ENCODE results near the gene DUSP16.

Gene DUSP16

GRCh38 chr12:12447837-12448236, 114.8 kb downstream of the DUSP16 start:
- Mint-ChIP-seq H3K4me1 (peaks cover 13% of the 10 kb centered on the region), H3K9me3 (no peaks in the 10 kb centered on the region), H3K36me3 (peaks cover 34% of the 10 kb centered on the region), H3K4me3 (no peak overlapping the region), H3K27ac (no peak overlapping the region), H3K27me3 (no peaks in the 10 kb centered on the region)
- no peak for ATAC-seq

GRCh38 chr12:12447236-12447635, 115.4 kb downstream of the DUSP16 start:
- ATAC-seq: no peak
- H3K27ac Mint-ChIP-seq: no peak overlapping the region
- H3K4me3 Mint-ChIP-seq: no peak overlapping the region
- H3K9me3 Mint-ChIP-seq: no peaks in the 10 kb centered on the region
- H3K36me3 Mint-ChIP-seq: peaks cover 31% of the 10 kb centered on the region
- H3K27me3 Mint-ChIP-seq: no peaks in the 10 kb centered on the region
- H3K4me1 Mint-ChIP-seq: peaks cover 14% of the 10 kb centered on the region

- Mint-ChIP-seq H3K27ac (no peak overlapping the region), H3K4me1 (peaks cover 18% of the 10 kb centered on the region), H3K36me3 (peaks cover 31% of the 10 kb centered on the region), H3K9me3 (no peaks in the 10 kb centered on the region), H3K4me3 (no peak overlapping the region), H3K27me3 (no peaks in the 10 kb centered on the region)
- no peak for ATAC-seq
Observed at GRCh38 chr12:12446786-12447185, 115.9 kb downstream of the DUSP16 start.

- H3K9me3 Mint-ChIP-seq: no peaks in the 10 kb centered on the region
- no peak overlapping the region for H3K27ac Mint-ChIP-seq
- ATAC-seq: no peak
- H3K4me3 Mint-ChIP-seq: no peak overlapping the region
- H3K4me1 Mint-ChIP-seq: peaks cover 23% of the 10 kb centered on the region
- H3K27me3 Mint-ChIP-seq: no peaks in the 10 kb centered on the region
- H3K36me3 Mint-ChIP-seq: peaks cover 34% of the 10 kb centered on the region
Observed at GRCh38 chr12:12445882-12446181, 116.8 kb downstream of the DUSP16 start.

- Mint-ChIP-seq H3K9me3 (no peaks in the 10 kb centered on the region), H3K4me1 (peaks cover 28% of the 10 kb centered on the region), H3K27ac (no peak overlapping the region), H3K27me3 (no peaks in the 10 kb centered on the region), H3K4me3 (no peak overlapping the region), H3K36me3 (peaks cover 39% of the 10 kb centered on the region)
- ATAC-seq: no peak
Observed at GRCh38 chr12:12445165-12445881, 117.3 kb downstream of the DUSP16 start.

- no peak overlapping the region for H3K4me3 Mint-ChIP-seq
- H3K27me3 Mint-ChIP-seq: no peaks in the 10 kb centered on the region
- peaks cover 38% of the 10 kb centered on the region for H3K36me3 Mint-ChIP-seq
- H3K9me3 Mint-ChIP-seq: no peaks in the 10 kb centered on the region
- no peak overlapping the region for H3K27ac Mint-ChIP-seq
- ATAC-seq: no peak
- H3K4me1 Mint-ChIP-seq: peaks cover 31% of the 10 kb centered on the region
Observed at GRCh38 chr12:12443431-12443878, 119.2 kb downstream of the DUSP16 start.

GRCh38 chr12:12442548-12443071, 120.1 kb downstream of the DUSP16 start:
- H3K27me3 Mint-ChIP-seq: no peaks in the 10 kb centered on the region
- peaks cover 46% of the 10 kb centered on the region for H3K36me3 Mint-ChIP-seq
- peaks cover 31% of the 10 kb centered on the region for H3K4me1 Mint-ChIP-seq
- no peak for ATAC-seq
- no peaks in the 10 kb centered on the region for H3K9me3 Mint-ChIP-seq
- H3K4me3 Mint-ChIP-seq: no peak overlapping the region
- no peak overlapping the region for H3K27ac Mint-ChIP-seq

GRCh38 chr12:12441843-12442461, 120.7 kb downstream of the DUSP16 start:
- H3K4me1 Mint-ChIP-seq: peaks cover 26% of the 10 kb centered on the region
- no peaks in the 10 kb centered on the region for H3K27me3 Mint-ChIP-seq
- peaks cover 47% of the 10 kb centered on the region for H3K36me3 Mint-ChIP-seq

GRCh38 chr12:12441429-12441807, 121.2 kb downstream of the DUSP16 start:
- peaks cover 25% of the 10 kb centered on the region for H3K4me1 Mint-ChIP-seq
- H3K9me3 Mint-ChIP-seq: peaks cover 6% of the 10 kb centered on the region
- no peak for ATAC-seq
- peaks cover 52% of the 10 kb centered on the region for H3K36me3 Mint-ChIP-seq
- no peak overlapping the region for H3K4me3 Mint-ChIP-seq
- H3K27me3 Mint-ChIP-seq: no peaks in the 10 kb centered on the region
- no peak overlapping the region for H3K27ac Mint-ChIP-seq

More at GRCh38 chr12:12441843-12442461, 120.7 kb downstream of the DUSP16 start:
- Mint-ChIP-seq H3K27ac (no peak overlapping the region), H3K4me3 (no peak overlapping the region), H3K9me3 (peaks cover 4% of the 10 kb centered on the region)
- no peak for ATAC-seq

- Mint-ChIP-seq H3K27me3 (no peaks in the 10 kb centered on the region), H3K4me1 (peaks cover 25% of the 10 kb centered on the region), H3K9me3 (peaks cover 6% of the 10 kb centered on the region), H3K27ac (no peak overlapping the region), H3K36me3 (peaks cover 57% of the 10 kb centered on the region), H3K4me3 (no peak overlapping the region)
- ATAC-seq: no peak
Observed at GRCh38 chr12:12440784-12441428, 121.8 kb downstream of the DUSP16 start.

- Mint-ChIP-seq H3K27me3 (no peaks in the 10 kb centered on the region), H3K36me3 (peaks cover 63% of the 10 kb centered on the region), H3K9me3 (peaks cover 6% of the 10 kb centered on the region), H3K27ac (no peak overlapping the region), H3K4me1 (peaks cover 25% of the 10 kb centered on the region), H3K4me3 (no peak overlapping the region)
- no peak for ATAC-seq
Observed at GRCh38 chr12:12439636-12440035, 123.0 kb downstream of the DUSP16 start.

- no peak for ATAC-seq
- no peak overlapping the region for H3K27ac Mint-ChIP-seq
- no peak overlapping the region for H3K4me3 Mint-ChIP-seq
- peaks cover 64% of the 10 kb centered on the region for H3K36me3 Mint-ChIP-seq
- H3K9me3 Mint-ChIP-seq: peaks cover 6% of the 10 kb centered on the region
- no peaks in the 10 kb centered on the region for H3K27me3 Mint-ChIP-seq
- peaks cover 20% of the 10 kb centered on the region for H3K4me1 Mint-ChIP-seq
Observed at GRCh38 chr12:12436831-12437345, 125.8 kb downstream of the DUSP16 start.

- H3K4me1 Mint-ChIP-seq: peaks cover 6% of the 10 kb centered on the region
- peaks cover 6% of the 10 kb centered on the region for H3K9me3 Mint-ChIP-seq
- H3K4me3 Mint-ChIP-seq: no peak overlapping the region
- H3K27me3 Mint-ChIP-seq: no peaks in the 10 kb centered on the region
- peaks cover 44% of the 10 kb centered on the region for H3K36me3 Mint-ChIP-seq
- H3K27ac Mint-ChIP-seq: no peak overlapping the region
- ATAC-seq: no peak
Observed at GRCh38 chr12:12433203-12433731, 129.4 kb downstream of the DUSP16 start.

- Mint-ChIP-seq H3K36me3 (peaks cover 35% of the 10 kb centered on the region), H3K27ac (no peak overlapping the region), H3K27me3 (no peaks in the 10 kb centered on the region), H3K4me3 (no peak overlapping the region), H3K9me3 (peaks cover 5% of the 10 kb centered on the region), H3K4me1 (peaks cover 15% of the 10 kb centered on the region)
- ATAC-seq: no peak
Observed at GRCh38 chr12:12432364-12432763, 130.3 kb downstream of the DUSP16 start.

GRCh38 chr12:12428961-12429657, 133.6 kb downstream of the DUSP16 start:
- H3K36me3 Mint-ChIP-seq: peaks cover 34% of the 10 kb centered on the region

More at GRCh38 chr12:12428961-12429657, 133.6 kb downstream of the DUSP16 start:
- ATAC-seq: no peak
- no peak overlapping the region for H3K27ac Mint-ChIP-seq
- H3K9me3 Mint-ChIP-seq: peaks cover 3% of the 10 kb centered on the region
- no peak overlapping the region for H3K4me3 Mint-ChIP-seq
- H3K27me3 Mint-ChIP-seq: no peaks in the 10 kb centered on the region
- peaks cover 15% of the 10 kb centered on the region for H3K4me1 Mint-ChIP-seq
